GM12878 (cell line): ENCODE data around the gene CFAP61. TPM values are rescaled to one million over a fixed set of nuclear protein-coding genes. Genes with fewer than 3 reads are reported as not detected.

ENCODE experiments used
- ATAC-seq: fragments of 200-7000 bp; cut with Tn5 transposase; 3 replicates; pipeline ENCODE4 v1.9.1; 2020; ENCODE audit warnings: mild to moderate bottlenecking, moderate library complexity
- BruUV-seq: library from RNA; stranded (reverse); fragments of 400-500 nt; replicated peaks from 2 replicates; lab custom pipeline; 2021; lab: Mats Ljungman, UMichigan
- CTCF ChIA-PET: fragments of 300-600 bp; sonication (Branson Sonifier 250); formaldehyde crosslinking; extraction: SDS; loops from one replicate; lab custom pipeline; 2021; ENCODE audit warnings: inconsistent platforms; lab: Yijun Ruan, JAX
- POLR2A ChIA-PET: fragments of 350-600 bp; formaldehyde crosslinking; extraction: SDS; loops from one replicate; lab custom pipeline; 2021; ENCODE audit warnings: inconsistent platforms; lab: Charles Lee
- RAD21 ChIA-PET: fragments of 300-600 bp; sonication (Branson Sonifier 250); formaldehyde crosslinking; loops from one replicate; lab custom pipeline; 2023; ENCODE audit warnings: antibody characterized with exemption; ENCODE audit not compliant: unreplicated experiment; lab: Charles Lee
- SMC1A ChIA-PET: fragments of 300-600 bp; sonication (Branson Sonifier 250); formaldehyde crosslinking; loops from one replicate; lab custom pipeline; 2023; ENCODE audit not compliant: unreplicated experiment, uncharacterized antibody; lab: Charles Lee
- DNase-seq: peaks from one replicate; pipeline ENCODE4 v3.0.0-alpha.2; 2011; ENCODE audit warnings: low read depth, low spot score
- FAIRE-seq: peaks from 3 replicates; lab custom pipeline; 2011; peaks lifted over from hg19 to GRCh38; lab: Jason Lieb, UNC
- H2AFZ ChIP-seq: 2 replicates; pipeline ENCODE4 v1.6.0; 2011; ENCODE audit warnings: low read depth, low read length, control low read depth; ENCODE audit not compliant: control insufficient read depth
- H3K27ac ChIP-seq: 2 replicates; pipeline ENCODE4 v1.5.1; 2011; ENCODE audit warnings: control low read depth; ENCODE audit not compliant: control insufficient read depth, insufficient read depth
- H3K27me3 ChIP-seq, 2 experiments: replicated peaks in 1 of 2; 2 replicates each; pipeline versions ENCODE4 v1.6.0 to v1.6.1; 2011; ENCODE audit warnings: low read length in 1 of 2; ENCODE audit not compliant: control insufficient read depth in 2 of 2, insufficient read depth in 2 of 2
- H3K36me3 ChIP-seq, 2 experiments: 2 replicates each; pipeline ENCODE4 v1.5.1; 2011; ENCODE audit warnings: low read length in 1 of 2; ENCODE audit not compliant: control insufficient read depth in 2 of 2, insufficient read depth in 2 of 2
- H3K4me1 ChIP-seq: 2 replicates; pipeline ENCODE4 v1.6.1; 2011; ENCODE audit warnings: mild to moderate bottlenecking, low read length, moderate library complexity, mixed read lengths; ENCODE audit not compliant: control insufficient read depth, insufficient read depth
- H3K4me2 ChIP-seq: 2 replicates; pipeline ENCODE4 v1.6.0; 2011; ENCODE audit warnings: control low read depth; ENCODE audit not compliant: control insufficient read depth, insufficient read depth
- H3K4me3 ChIP-seq: fragments of 200-600 bp; sonication (generic); 2 replicates; pipeline ENCODE4 v1.5.1; 2016
- H3K79me2 ChIP-seq: 2 replicates; pipeline ENCODE4 v1.6.0; 2011; ENCODE audit warnings: low read length; ENCODE audit not compliant: control insufficient read depth, insufficient read depth
- H3K9ac ChIP-seq: 2 replicates; pipeline ENCODE4 v1.8.0; 2011; ENCODE audit warnings: low read length, control low read depth, mixed read lengths; ENCODE audit not compliant: control insufficient read depth, insufficient read depth
- H3K9me3 ChIP-seq: replicated peaks from 3 replicates; pipeline ENCODE4 v1.5.1; 2011; ENCODE audit warnings: mild to moderate bottlenecking, low read length; ENCODE audit not compliant: control insufficient read depth, insufficient read depth
- H4K20me1 ChIP-seq: 2 replicates; pipeline ENCODE4 v1.6.0; 2011; ENCODE audit not compliant: control insufficient read depth, insufficient read depth
- EGR1 ChIP-seq, 2 experiments: IDR thresholded peaks; 1 replicate in 1 of 2; 2 replicates in 1 of 2; pipeline ENCODE4 v1.6.1; 2011 to 2012; ENCODE audit warnings: low read depth in 2 of 2, low read length in 2 of 2, borderline replicate concordance in 1 of 2, mild to moderate bottlenecking in 1 of 2, moderate library complexity in 1 of 2
- HCFC1 ChIP-seq: fragments of 150-350 bp; IDR thresholded peaks from 2 replicates; pipeline ENCODE4 v1.6.1; 2014; ENCODE audit warnings: low read length
- KAT2A ChIP-seq: conservative IDR thresholded peaks from 2 replicates; pipeline ENCODE4 v1.6.1; 2011; ENCODE audit warnings: low read depth, low read length; ENCODE audit not compliant: control insufficient read depth
- MEF2A ChIP-seq: IDR thresholded peaks from 2 replicates; pipeline ENCODE4 v1.6.1; 2011; ENCODE audit warnings: low read depth, mild to moderate bottlenecking, low read length, moderate library complexity; ENCODE audit not compliant: insufficient read depth
- MXI1 ChIP-seq: fragments of 150-350 bp; IDR thresholded peaks from 2 replicates; pipeline ENCODE4 v1.6.1; 2011; ENCODE audit warnings: low read depth, mild to moderate bottlenecking, inconsistent platforms, low read length, improper control_type of control experiment
- NFIC ChIP-seq: IDR thresholded peaks from 2 replicates; pipeline ENCODE4 v1.6.1; 2012; ENCODE audit warnings: low read depth, mild to moderate bottlenecking, inconsistent platforms, low read length, moderate library complexity
- POLR2AphosphoS2 ChIP-seq: IDR thresholded peaks from 2 replicates; pipeline ENCODE4 v1.6.1; 2011; ENCODE audit warnings: low read depth, mild to moderate bottlenecking, low read length, improper control_type of control experiment, moderate library complexity
- SIX5 ChIP-seq: IDR thresholded peaks from 2 replicates; pipeline ENCODE4 v1.6.1; 2011; ENCODE audit warnings: mild to moderate bottlenecking, low read depth, low read length, moderate library complexity; ENCODE audit not compliant: severe bottlenecking
- SPI1 ChIP-seq: IDR thresholded peaks from 2 replicates; pipeline ENCODE4 v1.6.1; 2011; ENCODE audit warnings: low read depth, mild to moderate bottlenecking, low read length, moderate library complexity, borderline replicate concordance; ENCODE audit not compliant: insufficient read depth
- TCF12 ChIP-seq: IDR thresholded peaks from 2 replicates; pipeline ENCODE4 v1.6.1; 2011; ENCODE audit warnings: low read depth, mild to moderate bottlenecking, low read length
- TCF3 ChIP-seq: IDR thresholded peaks from 2 replicates; pipeline ENCODE4 v1.6.1; 2012; ENCODE audit warnings: low read depth, mild to moderate bottlenecking, low read length, borderline replicate concordance; ENCODE audit not compliant: insufficient read depth
- ZNF217 ChIP-seq: fragments of 450-650 bp; IDR thresholded peaks from 2 replicates; pipeline ENCODE4 v1.6.1; 2017; ENCODE audit warnings: antibody characterized with exemption, mild to moderate bottlenecking
- ZNF622 ChIP-seq: fragments of 450-650 bp; IDR thresholded peaks from 2 replicates; pipeline ENCODE4 v1.6.1; 2017; ENCODE audit warnings: mild to moderate bottlenecking, inconsistent platforms
- ZZZ3 ChIP-seq: IDR thresholded peaks from 2 replicates; pipeline ENCODE4 v1.6.1; 2011; ENCODE audit warnings: low read depth; ENCODE audit not compliant: control insufficient read depth, insufficient read length
- WGBS: methylation state at CpG from one replicate; pipeline ENCODE4 v1.1.6; 2016; ENCODE audit warnings: low lambda C conversion rate; ENCODE audit not compliant: insufficient replicate concordance, insufficient coverage; ENCODE audit errors: missing lambda C conversion rate; 5-methylcytosine and 5-hydroxymethylcytosine counted together
- in situ Hi-C: fragments of 300-500 bp; cut with MboI; formaldehyde crosslinking; loops from 9 replicates; pipeline ENCODE4 v1.14.3; 2018; ENCODE audit warnings: mixed read lengths
- intact Hi-C: fragments of 100-400 bp; cut with micrococcal nuclease; formaldehyde crosslinking; loops from one replicate; pipeline ENCODE4 v1.14.2; 2022; ENCODE audit not compliant: unreplicated experiment
- polyA plus RNA-seq, 11 experiments: library from polyadenylated mRNA; depleted of rRNA in 4 of 11; unstranded in 6 of 11; stranded (reverse) in 5 of 11; fragments of >200 nt; fragmentation: Nextera tagmentation in 4 of 11; fragmentation: Illumina TruSeq in 1 of 11; extraction: Ambion mirVana in 4 of 11; extraction: Trizol in 1 of 11; gene quantifications; 1 replicate in 1 of 11; 2 replicates in 10 of 11; pipeline versions ENCODE4 v1.2.1 to v1.2.3, GENCODE V29; 2011 to 2016; ENCODE audit warnings: inconsistent platforms in 2 of 11, missing spikeins in 2 of 11, low read depth in 1 of 11
- total RNA-seq, 4 experiments: library from RNA; depleted of rRNA in 3 of 4; stranded (reverse); fragments of >200 nt in 3 of 4; fragmentation: Illumina TruSeq in 1 of 4; extraction: Trizol in 1 of 4; gene quantifications; 2 replicates each; pipeline versions ENCODE4 v1.2.1 to v1.2.3, GENCODE V29; 2013 to 2021

The CFAP61 gene
- total and polyA plus RNA-seq, 10 of the 15 experiments (the other 5 are each of a cell fraction or from before 2014, with no cell fraction given) = 0.11 to 0.41 (median 0.24) TPM; not detected in 7

GRCh38 chr20:20075032-20075431 is 22.7 kb downstream of the CFAP61 start:
- ATAC-seq = no peak
- in situ Hi-C loops (loop anchor here (5.0 to 10.0 kb wide), 2 partner anchors 497 to 520 kb away; no protein-coding TSS in a partner anchor), intact Hi-C loops (no loop called here)
- Histone ChIP-seq H3K36me3 (no peaks in the 10 kb centered on the region), H3K27me3 (peaks cover 0 to 1% of the 10 kb centered on the region in 2 experiments; a peak in 1 of 4 replicates), H3K4me2 (no peak overlapping the region), H3K79me2 (no peaks in the 10 kb centered on the region), H3K4me3 (no peak overlapping the region), H3K4me1 (no peaks in the 10 kb centered on the region), H2AFZ (no peak overlapping the region), H3K9ac (no peak overlapping the region), H3K27ac (no peak overlapping the region), H3K9me3 (no peaks in the 10 kb centered on the region), H4K20me1 (no peaks in the 10 kb centered on the region)
- no TSS peak for BruUV-seq
- WGBS = 14% methylated on average over 4 of the region's 4 CpGs
- TF ChIP-seq ZZZ3 (no peak), TCF3 (no peak), SPI1 (no peak), ZNF217 (no peak), MEF2A (no peak), TCF12 (no peak), HCFC1 (no peak), EGR1 (IDR thresholded peaks at IDR 0.05; ENCODE audit: borderline replicate concordance in 1 of 2, low read depth in 2 of 2, low read length in 2 of 2) (no peak), NFIC (no peak), SIX5 (no peak), KAT2A (no peak), POLR2AphosphoS2 (no peak), MXI1 (no peak), ZNF622 (no peak)
- ChIA-PET CTCF (no interaction called here), RAD21 (no interaction called here), SMC1A (interaction anchor here (0.7 kb wide), 1 partner anchor 57 kb away, joined by 3 read pairs; no protein-coding TSS in a partner anchor), POLR2A (no interaction called here)
- DNase-seq = no peak
- FAIRE-seq = no peak
